ENCODE data around the gene CCDC170.

CCDC170 gene

DNA sequence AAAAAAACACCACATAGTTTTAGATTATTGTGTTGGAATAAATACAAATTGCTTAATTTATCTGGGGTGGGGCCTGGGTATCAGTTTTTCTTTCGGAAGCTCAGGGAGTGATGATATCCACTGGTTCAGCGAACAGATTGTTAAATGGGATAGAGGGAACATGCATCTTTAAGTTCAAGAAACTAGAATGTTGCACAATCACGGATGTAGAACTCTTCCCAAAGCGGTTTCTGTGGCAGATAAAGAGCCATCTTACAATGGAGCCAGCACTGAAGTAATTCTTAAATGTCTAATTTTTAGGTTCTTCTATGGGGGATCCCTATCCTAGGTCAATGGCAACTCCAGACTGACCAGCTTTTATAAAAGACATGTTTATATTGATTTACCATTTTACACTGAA, 32.1 kb upstream of the CCDC170 start:
- TF ChIP-seq, protein P1, sequence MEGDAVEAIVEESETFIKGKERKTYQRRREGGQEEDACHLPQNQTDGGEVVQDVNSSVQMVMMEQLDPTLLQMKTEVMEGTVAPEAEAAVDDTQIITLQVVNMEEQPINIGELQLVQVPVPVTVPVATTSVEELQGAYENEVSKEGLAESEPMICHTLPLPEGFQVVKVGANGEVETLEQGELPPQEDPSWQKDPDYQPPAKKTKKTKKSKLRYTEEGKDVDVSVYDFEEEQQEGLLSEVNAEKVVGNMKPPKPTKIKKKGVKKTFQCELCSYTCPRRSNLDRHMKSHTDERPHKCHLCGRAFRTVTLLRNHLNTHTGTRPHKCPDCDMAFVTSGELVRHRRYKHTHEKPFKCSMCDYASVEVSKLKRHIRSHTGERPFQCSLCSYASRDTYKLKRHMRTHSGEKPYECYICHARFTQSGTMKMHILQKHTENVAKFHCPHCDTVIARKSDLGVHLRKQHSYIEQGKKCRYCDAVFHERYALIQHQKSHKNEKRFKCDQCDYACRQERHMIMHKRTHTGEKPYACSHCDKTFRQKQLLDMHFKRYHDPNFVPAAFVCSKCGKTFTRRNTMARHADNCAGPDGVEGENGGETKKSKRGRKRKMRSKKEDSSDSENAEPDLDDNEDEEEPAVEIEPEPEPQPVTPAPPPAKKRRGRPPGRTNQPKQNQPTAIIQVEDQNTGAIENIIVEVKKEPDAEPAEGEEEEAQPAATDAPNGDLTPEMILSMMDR (IDR thresholded peaks at IDR 0.05) = no peak

- TF ChIP-seq, protein P1 (IDR thresholded peaks at IDR 0.05) = no peak
Observed at GRCh38 chr6:151464702-151465101, 29.1 kb upstream of the CCDC170 start.

DNA sequence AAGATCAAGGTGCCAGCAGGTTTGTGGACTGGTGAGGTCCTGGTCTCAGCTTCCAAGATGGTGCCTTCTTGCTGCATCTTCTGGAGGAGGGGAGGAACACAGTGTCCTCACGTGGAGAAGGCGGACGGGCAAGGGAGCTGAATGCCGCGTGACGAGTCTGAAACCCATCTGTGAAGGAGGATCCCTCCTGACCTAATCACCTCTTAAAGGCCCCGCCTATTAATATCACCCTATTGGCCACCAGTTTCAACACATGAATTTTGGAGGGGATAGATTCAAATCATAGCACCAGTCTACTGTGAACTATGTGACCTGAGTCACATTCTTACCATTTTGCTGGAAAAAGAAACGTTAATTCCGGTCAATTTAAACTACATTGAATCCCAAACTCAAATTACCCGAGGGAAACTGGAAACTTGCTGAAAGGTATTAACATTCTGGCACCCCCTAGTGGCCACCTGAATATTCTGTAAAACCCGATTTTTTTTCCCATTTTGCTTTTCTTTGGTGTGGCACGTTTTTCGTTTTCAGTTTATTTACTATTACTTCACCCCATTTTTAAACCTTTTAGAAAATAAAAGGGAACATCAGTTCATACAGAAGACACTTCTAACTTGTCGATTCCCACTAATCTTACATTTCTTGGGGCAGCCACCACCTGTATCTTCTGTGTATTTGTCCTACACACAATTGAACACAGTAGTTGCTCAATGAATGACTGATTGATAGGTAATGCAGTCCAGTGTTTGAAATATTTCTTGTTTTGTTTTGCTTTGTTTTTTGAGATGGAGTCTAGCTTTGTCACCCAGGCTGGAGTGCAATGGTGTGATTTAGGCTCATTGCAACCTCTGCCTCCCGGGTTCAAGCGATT, 17.9 kb upstream of the CCDC170 start:
- TF ChIP-seq, protein P1 (IDR thresholded peaks at IDR 0.05) = peak; percentile 80

DNA sequence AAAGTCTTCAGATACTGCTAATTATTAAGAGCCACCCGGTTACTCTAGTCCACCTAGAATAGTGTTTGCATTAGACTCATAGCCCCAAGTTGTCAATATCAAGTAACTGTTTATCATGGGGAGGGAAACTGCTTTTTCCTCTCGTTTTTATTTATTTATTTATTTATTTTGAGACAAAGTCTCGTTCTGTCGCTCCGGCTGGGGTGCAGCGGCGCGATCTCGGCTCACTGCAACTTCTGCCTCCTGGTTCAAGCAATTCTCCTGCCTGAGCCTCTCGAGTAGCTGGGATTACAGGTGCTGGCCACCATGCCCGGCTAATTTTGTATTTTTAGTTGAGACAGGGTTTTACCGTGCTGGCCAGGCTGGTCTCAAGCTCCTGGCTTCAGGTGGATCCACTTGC, 16.1 kb upstream of the CCDC170 start:
- TF ChIP-seq, protein P1 (IDR thresholded peaks at IDR 0.05) = no peak

DNA sequence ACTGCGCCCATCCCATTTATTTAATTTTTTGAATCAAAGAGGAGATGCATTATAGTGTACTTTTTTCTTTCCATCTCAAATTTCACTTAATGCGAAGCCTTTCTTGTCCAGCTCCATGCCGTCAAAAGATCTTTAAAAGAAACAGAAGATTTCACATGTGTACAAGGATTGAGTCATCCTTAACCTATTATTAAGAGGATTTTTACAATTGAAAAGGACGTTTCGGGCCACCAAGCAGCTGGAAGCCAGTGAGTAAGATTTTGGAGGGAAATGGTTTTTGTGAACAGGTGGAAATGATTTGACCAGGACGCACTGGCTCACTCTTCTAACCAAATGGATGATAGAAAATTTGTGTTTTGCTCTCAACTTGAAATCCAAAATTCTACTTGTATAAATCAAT, 15.1 kb upstream of the CCDC170 start:
- TF ChIP-seq, protein P1 (IDR thresholded peaks at IDR 0.05) = no peak

DNA sequence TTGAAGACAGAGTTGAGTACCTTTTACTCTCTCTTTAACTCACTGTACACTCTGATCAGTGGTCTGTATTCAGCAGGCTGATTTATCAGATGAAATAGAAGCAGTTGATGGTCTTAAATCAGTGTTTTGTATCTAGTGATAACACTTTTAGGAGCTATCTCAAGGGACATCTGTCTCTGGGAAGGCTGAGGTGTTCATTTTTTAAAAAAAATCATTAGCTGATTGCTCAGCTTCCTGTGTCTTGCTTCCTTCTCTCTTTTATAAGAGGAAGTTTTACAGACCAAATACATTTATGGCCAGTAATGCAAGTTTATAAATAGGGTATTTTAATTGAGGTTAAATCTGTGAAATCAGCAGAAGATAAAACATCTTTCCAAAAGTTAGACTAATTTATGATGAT, 12.0 kb upstream of the CCDC170 start:
- TF ChIP-seq, protein P1 (IDR thresholded peaks at IDR 0.05) = no peak

GRCh38 chr6:151482290-151482689, 11.5 kb upstream of the CCDC170 start:
- TF ChIP-seq, protein P1 (IDR thresholded peaks at IDR 0.05) = no peak

Data from LNCAP (cell line).